ENCODE results near the gene IL11RA.

Gene IL11RA
- 12.4 to 12.5 reads per million in 2 donors for total RNA-seq

DNA sequence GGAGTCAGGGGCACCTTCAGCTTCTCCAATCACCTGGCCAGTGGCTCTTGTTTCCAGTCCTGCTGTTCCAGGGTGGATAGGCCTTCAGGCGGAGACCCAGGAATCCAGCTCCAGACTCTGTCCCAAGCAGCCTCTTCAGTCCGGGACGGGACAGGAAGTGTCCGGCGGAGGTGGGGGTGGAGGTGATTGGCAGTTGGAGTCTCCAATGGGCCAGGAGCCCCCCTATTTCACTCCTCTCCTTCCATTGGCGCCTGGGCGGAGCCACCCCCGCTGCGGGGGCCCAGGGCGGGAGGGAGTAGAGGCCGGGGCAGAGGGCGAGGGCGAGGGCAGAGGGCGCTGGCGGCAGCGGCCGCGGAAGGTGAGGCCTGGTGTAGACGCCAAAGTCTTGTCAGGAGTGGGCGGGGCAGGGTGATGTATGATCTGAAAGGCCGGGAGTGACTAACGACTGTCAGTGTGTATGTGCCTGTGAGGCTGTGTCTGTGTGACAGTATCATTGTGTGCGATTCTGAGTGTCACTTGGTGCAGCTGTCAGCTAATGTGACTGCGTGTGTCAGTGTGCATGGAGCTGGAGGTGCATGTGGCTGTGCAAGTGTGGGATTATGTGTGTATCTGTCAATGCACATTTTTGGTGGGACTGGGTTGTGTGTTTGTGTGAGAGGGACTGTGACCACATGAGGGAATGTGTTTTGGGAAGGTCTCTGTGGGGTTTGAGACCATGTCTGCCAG, at the start of gene IL11RA:
IL11RA (plus strand) TSS at position 310 of the 726 bp plus-strand sequence. CDS start 3,033 bp downstream, outside the sequence.
- peak; percentile 13 for DNase-seq

DNA sequence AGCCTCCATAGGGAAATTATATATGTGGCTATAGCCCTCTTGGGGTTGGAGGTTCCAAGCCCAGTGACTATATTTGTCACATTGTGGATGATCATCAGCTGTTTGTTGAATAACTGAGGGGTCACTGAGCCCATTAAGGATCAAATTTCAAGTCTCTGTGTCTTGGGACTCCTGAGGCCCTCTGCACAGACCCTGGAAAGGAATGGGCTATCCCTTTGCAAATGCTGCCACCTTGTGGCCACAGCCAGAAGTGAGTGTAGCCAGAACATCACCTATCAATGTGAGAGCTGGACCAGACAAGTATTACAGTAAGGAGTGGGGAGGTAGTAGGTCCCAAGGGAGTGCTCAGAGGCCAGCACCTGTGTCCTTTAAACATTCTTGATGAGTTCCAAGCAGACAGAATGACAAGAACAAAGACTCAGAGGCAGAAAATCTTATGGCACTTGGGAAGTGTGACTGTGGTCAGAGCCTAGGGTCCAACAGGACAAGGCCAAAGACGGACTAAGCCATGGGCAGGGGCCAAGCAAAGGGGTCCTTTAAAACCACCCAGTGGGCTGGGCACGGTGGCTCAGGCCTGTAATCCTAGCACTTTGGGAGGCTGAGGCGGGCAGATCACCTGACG, 48.3 kb upstream of the IL11RA start:
- DNase-seq: peak; percentile 80

DNA sequence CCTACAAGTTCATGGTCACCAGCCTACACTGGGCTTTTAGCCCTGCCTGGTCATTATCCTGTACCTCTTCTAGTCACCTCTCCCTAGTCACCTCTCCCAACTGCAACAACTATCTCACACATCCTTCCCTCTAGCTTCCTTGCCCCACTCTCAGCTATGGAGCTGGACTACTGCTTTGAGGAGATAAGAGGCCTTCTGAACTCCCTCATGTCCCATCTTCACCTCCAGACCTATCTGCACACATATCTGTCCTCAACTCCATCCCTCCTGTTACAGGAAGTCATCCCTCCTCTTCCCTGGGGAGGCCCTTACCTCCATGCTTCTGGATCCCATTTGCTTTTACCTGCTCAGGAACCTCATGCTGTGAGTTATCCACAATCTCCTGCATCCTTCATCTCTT, 45.8 kb upstream of the IL11RA start:
- DNase-seq: no peak

DNA sequence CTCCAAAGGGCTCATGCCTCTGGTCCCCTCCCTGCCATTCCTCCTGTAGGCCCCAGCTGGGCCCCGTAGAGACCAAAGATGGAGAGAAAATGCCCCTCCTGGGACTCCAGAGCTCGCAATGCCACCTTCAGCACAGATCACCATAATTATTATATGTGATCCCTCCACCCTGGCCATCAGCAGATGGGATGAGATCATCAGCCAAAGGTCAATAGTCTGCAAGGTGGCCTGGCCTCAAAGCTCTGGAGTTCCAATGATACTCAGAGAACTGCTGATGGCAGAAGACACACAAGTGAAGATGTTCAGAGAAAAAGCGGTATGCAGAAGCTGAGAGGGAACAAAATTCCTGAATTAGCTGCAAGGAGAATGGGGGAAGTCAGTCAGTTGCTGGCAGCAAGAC, 45.1 kb upstream of the IL11RA start:
- DNase-seq: no peak

DNA sequence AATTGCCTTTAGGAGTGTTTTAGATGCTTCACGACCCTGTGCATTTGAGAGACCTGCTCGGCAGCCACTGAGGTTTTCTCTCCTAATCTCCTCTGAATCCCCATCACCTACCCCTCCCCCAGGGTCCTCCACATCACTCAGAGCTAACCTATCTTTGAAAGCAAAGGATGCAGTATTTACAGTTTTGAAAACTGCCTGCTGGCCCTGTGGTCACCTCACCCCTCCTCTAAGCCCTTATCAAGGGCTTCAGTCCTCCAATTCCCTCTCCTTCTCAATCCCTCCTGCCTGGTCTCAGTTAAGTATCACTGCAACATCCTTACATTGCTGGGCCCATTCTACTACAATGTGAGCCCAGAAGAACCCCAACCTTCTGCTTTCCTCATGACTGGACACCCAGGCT, 44.7 kb upstream of the IL11RA start:
- DNase-seq: no peak

DNA sequence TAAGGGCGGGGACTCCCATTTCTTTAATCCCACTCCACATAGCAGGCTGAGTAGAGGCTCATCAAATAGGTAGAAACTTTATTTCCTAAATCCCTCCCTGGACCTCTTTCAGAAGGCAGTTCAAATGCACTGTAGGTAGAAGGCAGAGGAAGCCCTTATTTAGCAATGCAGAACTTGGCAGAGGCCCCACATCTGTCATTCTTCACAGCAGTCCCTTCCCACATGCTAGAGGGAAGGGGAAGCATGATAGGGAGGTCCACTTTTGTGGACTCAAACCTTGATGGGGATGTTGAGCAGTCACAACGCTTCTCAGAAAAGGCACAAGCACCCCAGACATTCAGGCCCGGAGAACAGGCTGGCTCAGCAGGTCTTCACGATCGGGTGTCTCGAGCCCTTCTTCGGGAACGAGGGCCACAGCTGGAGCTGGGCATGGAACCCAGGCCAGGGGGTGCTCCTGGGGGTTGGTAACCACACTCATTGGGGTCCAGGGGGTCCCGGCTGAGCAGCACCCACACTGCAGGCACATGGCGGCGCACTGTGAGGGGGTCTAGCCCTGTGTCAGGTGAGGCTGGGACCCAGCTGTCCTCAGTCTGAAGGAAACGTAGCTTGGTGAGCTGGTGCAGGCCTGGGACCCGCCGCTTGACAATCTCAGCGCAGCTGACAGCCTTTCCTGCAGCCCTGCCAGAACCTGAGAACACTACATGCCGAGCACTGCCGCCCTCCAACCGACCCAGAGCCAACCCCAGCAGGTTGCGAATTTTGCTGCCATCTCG, 41.4 kb upstream of the IL11RA start:
- DNase-seq: no peak

DNA sequence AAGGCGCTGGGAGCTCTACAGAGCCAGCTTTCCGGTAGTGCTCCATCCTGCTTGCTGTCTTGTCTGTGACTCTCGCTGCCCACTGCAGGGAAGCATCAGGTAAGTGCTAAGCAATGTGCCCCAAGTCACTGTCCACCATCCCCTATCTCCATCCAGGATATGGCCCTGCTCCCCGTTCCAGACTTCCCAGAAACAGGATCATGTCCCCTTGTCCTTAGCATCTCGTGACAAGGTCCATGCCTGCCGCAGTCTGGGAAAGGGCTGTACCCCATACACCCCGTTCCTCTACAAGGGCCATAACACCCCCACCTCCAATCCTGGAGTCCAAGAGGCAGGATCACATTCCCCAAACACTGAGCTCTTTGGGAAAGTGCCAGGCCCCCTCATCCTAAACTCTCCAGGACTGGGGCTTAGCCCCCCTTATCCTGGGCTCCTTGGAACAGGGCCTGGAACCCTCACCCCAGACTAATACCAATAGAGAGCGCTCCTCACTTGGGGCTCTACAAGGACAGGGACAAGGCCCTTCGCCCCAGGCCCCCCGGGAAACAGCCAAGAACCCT, 40.7 kb upstream of the IL11RA start:
- no peak for DNase-seq

DNA sequence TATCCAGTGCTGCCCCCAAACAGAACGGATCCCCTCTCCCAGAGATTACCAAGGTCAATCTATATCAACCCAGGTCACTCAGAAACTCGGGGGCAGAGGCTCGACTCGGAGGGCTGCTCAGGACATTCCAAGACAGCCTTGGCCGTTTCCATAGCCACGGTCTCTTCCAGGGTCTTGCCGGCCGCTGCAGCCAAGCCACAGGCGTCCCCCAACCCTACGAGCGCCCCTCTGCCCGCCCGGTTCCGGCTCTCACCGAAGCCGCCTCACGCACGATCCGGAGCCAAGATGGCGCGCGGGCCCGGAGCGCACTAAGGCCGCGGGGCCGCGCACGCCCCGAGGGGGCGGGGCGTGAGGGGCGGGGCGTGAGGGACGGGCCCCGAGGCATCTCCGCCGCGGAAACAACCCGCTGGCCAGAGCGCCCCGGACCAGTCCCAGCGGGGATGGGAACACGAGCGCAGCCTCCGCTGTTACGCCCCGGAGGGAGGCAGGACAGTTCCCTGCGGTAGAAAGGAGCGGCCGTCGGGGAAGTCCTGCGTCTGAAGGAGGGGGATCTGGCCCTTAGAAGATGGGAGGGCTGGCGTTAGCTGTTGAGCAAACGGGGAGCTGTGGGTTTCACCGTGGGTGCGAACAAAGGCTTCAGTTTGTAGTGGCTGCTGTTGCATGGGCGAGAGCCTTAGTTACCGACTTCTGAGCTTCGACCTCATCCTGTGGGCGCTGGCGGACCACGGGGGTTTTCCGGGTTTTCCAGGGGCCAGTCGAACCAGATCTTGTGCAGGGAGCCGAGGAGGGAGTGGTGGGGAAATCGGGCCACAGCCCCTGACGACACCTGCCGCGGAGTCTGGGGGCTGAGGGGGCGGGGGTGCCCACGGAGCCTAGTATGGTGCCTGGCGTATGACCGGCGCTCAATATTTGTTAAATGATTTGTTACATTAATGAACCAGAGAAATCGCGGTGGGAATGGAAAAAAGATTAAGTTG, 39.9 kb upstream of the IL11RA start, which contains the start of gene RPP25L:
RPP25L (minus strand) TSS at position 287 of the 977 bp plus-strand sequence. CDS start 801 bp downstream, outside the sequence.
- DNase-seq: peak; percentile 82

DNA sequence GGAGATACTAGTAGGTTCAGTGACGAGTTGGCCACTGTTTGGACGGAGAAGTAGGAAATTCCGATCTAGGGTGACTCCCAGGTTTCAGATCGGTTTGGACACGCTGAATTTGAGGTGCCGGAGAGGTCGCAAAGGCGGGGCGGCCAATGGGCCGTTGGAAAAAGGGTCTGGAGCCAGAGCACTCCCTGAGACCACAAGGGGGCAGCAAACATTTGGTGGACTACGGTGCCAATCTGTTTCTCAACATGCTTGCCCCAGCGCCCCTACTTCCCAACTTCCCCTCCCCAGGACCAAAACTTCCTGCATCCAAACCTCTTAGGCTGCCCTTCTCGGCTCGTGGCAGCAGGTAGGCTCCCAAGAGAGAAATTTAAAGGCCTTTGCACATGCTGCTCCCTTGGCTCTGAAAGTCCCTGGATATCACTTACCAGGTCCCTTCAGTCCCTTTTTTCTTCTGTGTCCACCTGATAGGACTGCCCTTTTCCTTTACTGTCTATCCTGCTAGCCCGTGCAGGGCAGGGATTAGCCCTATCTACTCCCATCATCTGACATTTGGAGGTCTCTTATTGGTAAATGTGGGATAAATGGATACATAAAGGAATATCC, 39.1 kb upstream of the IL11RA start:
- DNase-seq: peak; percentile 59

DNA sequence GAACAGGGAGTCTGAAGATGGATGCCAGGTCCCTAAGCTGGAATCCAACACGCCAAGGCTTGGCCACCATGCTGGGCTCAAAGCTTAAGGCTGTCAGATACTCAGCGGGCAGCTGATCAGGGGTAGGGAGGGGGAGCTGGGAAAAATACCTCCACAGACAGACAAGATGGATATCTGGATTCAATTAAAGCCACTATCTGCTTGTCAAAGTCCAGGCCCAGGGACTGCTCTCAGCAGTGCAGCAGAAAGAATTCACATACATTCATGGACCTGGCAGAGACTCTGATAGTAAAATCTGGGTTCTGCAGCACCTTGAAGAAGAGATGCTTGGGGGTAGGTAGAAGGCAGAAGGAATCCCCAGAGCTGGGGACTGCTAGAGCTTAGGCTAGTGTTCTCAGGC, 36.9 kb upstream of the IL11RA start:
- no peak for DNase-seq

DNA sequence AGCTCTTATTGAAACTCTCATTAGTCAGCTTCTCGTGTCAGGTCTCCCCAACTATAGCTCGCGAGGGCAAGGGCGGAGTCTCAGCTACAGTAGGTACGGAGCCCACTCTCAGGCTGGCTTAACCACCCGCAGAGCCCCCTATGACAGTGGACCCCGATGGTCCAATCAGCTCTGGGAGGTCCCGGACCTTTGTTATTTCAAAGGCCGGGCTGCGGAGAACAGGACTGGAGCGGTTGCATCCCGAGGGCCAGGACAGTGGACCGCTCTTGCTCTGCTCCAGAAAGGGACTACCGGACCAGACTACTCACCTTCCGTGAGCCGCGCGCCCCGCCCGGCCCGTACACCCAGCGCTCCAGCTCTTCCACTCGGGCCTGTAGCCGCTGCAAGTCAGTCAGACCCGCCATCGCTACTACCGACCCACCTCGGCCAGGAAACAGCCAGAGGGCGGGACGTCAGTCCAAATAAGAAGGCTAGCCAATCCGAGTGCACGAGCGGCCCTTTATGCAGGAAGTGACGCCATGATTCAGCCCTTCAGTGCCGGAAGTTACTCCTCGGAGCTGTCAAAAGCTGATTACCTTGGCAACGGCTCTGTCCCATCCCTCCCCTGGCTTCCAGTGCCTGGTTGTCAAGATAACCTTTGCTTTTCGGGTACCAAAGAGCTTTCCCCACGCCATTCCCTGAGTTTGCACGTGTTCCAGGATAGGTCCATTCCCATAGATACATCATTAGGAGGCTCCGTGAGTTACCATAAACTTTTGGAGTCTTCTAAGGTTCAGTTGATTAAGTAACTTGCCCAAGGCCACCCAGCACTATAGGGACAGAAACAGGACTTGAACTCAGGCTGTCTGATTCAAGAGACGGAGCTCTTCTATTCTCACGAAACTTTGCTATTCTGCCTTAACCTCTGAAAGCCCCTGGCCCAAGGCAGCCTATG, 31.7 kb upstream of the IL11RA start, which contains the start of gene DCTN3:
DCTN3 (minus strand) TSS at position 435 of the 934 bp plus-strand sequence; CDS start at position 404, 31 bp downstream.
- DNase-seq: peak; percentile 80

DNA sequence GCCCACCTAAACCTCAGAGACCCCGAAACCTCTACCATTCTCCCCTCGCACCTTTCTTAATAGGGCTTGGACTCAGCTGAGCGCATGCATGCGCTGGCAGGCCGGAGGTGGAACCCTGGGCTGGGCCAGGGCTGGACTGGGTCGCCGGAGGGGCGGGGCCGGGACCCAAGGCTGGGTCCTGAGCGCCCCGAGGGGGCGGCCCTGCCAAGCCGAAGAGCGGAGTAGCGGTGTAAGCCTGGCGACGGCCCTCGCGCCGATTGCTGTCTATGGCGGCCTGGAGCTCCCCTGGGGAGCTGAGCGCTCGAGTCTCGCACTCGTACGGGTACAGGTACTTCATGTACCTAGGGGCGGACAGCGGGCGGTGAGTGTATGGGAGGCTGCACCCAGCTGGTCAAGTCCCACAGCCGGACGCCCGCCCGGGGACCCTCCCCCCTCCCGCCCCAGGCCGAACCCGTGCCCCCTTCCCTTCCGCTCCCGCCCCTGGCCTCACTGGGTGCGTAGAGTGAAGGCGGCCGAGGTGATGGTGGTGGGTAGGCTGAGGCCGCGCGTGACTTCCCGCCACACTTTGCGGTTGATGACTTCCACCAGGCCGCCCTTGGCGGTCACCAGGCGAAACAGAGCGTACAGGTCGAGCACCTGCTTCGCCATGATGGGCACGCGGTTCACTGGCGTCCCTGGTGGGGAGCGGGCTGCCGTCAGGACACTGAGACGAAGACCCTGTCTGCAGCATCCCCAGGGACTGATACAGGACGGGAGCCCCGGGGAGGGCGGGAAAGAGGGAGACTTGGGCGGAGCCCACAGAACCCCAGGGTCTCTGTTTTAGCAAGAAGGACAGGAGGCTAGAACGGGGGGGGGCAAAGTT, 28.4 kb upstream of the IL11RA start:
- DNase-seq: no peak

DNA sequence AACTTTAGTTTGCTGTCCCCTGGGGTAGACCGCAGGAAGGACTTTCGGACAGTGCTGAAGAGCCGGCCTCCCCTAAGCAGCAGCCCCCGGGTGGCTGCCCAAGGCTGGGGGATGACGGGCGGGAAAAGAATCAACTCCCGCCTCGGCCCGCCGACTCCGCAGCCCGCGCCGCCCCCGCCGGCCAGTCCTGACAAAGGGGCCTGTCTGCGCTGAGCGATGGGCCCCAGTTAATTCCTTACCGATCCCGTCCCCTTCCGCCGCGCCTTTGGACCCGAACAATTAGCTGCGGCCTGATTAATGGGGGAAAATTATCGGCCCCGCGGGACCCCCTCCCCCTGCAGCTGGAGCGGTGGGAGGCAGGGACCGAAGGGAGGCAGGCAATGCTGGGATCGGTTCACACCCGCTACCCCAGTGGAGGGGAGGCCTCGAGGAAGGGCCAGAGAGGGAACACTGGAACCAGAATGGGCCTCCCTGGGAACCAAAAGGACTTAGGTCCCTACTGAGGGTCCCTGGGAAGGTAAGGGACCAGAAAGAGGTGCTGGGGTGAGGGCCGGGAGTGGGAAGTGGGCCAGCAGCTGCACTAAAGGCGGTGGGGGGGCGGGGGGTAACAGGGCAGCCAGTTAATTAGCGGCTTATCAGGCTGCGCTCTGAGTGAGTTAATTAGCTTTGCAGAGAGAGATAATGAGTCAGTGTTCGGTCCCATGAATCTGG, 27.4 kb upstream of the IL11RA start:
- no peak for DNase-seq

DNA sequence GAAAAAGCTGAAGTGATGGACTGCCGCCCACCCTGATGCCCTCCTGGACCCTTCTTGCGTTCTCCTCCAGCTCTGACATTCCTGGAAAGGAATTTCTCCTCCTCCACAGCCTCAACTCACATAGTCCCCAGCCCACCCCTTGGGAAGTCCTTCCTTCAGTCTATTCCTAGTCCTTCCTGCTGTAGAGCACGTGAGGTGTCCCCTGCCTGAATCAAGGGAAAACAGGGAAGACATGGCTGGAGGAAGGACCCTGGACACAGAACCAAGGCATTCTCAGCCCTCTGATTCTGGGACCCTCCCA, 26.8 kb upstream of the IL11RA start:
- no peak for DNase-seq

DNA sequence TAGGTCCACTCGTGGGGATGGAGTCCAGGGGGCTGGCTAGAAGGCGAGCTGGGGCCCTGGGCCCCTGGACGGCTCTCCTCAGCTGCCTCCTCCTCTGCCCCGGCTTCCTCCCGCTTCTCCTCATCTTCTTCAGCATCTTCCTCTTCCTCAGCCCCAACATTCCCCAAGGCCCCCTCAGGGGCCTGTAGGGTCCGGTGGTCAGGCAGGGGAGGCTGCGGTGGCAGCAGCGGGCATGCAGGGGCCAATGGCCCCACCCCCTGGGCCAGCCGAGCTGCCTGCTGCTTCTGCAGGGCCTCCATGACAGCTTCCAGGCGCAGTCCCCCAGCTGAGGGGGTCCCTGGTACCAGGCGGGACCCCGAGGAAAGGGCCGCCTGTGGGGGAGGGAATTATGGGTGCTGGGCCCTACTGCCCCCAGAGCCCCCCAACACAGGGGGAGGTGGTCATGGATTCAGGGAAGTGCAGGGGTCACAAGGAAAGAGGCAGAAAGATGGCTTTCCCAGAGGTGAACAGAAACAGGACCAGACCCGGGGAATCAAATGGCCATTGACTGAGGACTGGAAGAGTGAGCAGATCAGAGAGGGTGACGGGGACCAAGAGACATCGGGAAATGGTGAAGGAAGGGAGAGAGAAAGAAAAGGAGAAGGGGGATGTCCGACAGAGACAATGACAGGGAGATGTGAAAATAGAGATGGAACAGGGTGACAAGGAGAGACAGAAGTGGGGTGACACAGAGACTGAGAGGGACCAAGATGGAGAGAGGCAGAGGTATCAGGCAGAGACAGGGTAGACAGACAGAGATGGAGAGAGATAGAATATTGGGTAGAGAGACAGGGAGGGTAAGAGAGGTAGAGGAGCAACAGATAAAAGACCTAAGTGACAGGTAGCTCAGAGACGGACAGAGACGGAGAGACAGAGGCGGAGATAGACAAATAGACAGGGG, 24.0 kb upstream of the IL11RA start:
- DNase-seq: no peak

DNA sequence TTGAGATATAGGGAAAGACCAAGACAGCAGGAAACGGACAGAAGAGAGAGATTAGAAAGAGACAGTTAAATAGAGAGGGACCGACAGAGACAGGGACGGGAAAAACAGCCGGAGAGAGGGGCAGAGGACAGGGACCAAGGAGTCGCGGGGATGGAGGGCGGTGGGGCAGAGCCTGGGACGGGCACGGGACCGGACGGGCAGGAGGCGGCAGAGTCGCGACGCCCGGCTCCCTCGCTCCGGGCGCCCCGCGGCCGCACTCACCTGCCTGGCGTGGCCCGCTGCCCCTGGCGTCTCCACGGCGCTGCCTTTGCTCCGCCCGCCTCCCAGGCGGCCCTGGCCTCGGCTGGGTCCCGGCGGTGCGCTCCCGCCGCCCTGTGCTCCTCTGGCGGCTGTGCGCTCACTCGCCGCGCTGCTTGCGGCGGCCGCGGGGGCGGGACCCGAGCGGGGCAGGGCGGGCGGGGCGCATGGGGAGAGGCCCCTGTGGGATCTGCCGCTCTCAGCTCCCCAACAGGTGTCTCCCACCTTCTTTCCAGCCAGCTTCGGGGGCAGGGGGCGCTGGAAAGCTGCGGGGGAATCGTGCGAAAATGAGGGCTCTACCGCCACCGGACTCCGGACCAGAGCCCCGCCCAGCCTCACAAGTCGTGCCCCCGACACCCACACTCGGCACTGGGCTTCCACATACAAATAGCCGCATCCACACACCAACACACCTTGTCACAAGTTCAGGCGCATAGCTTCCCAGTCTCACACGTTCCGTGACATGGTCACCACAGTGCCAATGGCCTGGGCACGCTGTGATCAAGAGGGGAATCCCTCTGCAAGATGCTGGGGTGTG, 23.1 kb upstream of the IL11RA start, which contains the start of gene ARID3C:
ARID3C (minus strand) TSS at position 411 of the 835 bp plus-strand sequence. CDS start 1,052 bp downstream, outside the sequence.
- DNase-seq: peak; percentile 40

DNA sequence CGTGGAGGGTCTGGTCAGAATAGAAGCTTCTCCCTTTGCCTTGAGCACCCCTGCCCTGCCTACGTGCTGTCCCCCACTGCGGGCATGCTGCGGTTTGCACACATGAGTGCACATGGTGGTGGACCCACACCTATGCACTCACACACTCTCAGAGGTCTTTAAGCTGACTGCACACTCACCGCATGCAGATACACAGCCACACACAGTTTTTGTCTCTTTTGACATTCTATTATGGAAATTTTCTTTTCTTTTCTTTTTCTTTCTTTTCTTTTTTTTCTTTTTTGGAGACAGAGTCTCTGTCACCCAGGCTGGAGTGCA, 22.5 kb upstream of the IL11RA start:
- no peak for DNase-seq
